ENCODE measurements around the gene STMN3. TPM values are rescaled to one million over a fixed set of nuclear protein-coding genes. Genes with fewer than 3 reads are reported as not detected.

STMN3 gene
- total and polyA plus RNA-seq, 4 donors = 0.42 to 2.9 (median 0.91) TPM

DNA sequence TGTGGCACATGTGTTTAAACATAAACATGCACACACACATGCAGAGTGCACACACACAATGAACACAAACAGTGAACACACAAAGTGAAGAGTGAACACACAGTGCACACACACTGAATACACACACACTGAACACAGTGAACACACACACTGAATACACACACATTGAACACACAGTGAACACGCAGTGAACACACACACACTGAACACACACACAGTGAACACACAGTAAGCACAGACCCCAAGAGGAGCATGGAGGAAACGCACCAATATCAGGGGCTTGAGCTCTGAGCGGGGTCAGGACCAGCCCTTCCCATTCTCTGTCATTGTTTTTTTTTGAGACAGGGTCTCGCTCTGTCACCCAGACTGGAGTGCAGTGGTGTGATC is 62.1 kb downstream of the STMN3 start:
- Histone ChIP-seq H3K27me3 (ENCODE audit: control insufficient read depth in 4 of 4, insufficient read depth in 4 of 4, low read length in 3 of 4) (no peaks in the 10 kb centered on the region), H3K36me3 (ENCODE audit: control insufficient read depth in 4 of 4, insufficient read depth in 3 of 4, low read depth in 1 of 4, low read length in 3 of 4) (peaks cover 3 to 51% (median 15%) of the 10 kb centered on the region in 4 donors), H3K9me3 (ENCODE audit: control insufficient read depth in 4 of 4, low read length in 3 of 4) (no peaks in the 10 kb centered on the region), H3K27ac (ENCODE audit: low read depth in 1 of 2, low read length in 2 of 2) (no peak overlapping the region), H3K4me3 (ENCODE audit: low read depth in 1 of 3, low read length in 3 of 3) (no peak overlapping the region), H3K9ac (ENCODE audit: low read depth in 1 of 2, low read length in 2 of 2) (no peak overlapping the region), H3K4me1 (ENCODE audit: control insufficient read depth in 4 of 4, insufficient read depth in 4 of 4, low read length in 3 of 4) (no peaks in the 10 kb centered on the region)
- no peak for TF ChIP-seq YY1 (IDR thresholded peaks at IDR 0.05)
- no peak for TF ChIP-seq MAX (IDR thresholded peaks at IDR 0.05)
- DNase-seq (ENCODE audit: low spot score) = no peak
- 99% methylated on average over 4 of the region's 4 CpGs for WGBS

DNA sequence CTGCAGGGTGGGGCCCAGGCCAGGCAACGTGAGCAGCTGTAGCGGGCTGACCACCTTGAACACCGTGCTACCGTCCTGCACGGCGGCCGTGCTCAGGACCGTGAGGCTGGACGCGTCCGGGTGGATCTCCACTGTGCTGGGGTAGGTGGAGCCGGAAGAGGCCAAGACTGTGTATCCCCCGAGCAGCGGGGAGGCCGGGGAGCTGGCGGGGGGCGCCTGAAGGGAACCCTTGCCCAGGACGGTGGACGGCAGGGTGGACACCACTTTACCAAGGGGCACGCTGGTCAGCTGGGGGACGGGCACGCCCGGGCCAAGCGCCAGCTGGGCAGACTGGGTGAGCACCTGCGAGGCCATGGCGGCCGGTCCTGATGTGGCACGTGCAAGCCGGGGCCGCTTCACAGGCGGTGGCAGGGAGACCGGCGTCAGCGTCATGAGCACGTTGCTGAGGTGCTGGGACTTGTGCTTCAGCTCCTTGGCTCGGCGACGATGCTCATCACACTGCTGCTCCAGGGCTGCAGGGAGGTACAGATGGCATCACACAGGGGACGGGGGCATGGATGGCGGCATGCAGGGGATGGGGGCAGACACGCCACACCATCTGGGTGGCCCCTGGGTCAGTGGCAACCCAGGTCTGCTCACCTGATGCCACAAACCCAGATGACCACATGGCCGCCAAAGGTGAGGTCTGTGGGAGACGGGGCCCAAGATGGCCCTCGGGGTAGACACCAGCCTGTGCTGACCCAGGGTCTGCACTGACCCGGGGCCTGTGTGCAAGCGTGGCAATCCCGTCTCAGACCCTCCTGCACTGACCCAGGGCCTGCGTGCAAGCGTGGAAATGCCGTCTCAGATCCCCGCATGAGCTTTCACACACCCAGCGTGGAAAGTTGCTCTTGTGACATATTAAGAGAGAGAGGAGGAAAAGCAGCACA is 62.7 kb downstream of the STMN3 start:
- DNase-seq (ENCODE audit: low spot score) = no peak
- H3K4me1 ChIP-seq (ENCODE audit: control insufficient read depth in 4 of 4, insufficient read depth in 4 of 4, low read length in 3 of 4) = no peaks in the 10 kb centered on the region
- no peak overlapping the region for H3K4me3 ChIP-seq (ENCODE audit: low read depth in 1 of 3, low read length in 3 of 3)
- WGBS = 96% methylated on average over 52 of the region's 52 CpGs
- H3K9me3 ChIP-seq (ENCODE audit: control insufficient read depth in 4 of 4, low read length in 3 of 4) = no peaks in the 10 kb centered on the region
- TF ChIP-seq, protein P1, sequence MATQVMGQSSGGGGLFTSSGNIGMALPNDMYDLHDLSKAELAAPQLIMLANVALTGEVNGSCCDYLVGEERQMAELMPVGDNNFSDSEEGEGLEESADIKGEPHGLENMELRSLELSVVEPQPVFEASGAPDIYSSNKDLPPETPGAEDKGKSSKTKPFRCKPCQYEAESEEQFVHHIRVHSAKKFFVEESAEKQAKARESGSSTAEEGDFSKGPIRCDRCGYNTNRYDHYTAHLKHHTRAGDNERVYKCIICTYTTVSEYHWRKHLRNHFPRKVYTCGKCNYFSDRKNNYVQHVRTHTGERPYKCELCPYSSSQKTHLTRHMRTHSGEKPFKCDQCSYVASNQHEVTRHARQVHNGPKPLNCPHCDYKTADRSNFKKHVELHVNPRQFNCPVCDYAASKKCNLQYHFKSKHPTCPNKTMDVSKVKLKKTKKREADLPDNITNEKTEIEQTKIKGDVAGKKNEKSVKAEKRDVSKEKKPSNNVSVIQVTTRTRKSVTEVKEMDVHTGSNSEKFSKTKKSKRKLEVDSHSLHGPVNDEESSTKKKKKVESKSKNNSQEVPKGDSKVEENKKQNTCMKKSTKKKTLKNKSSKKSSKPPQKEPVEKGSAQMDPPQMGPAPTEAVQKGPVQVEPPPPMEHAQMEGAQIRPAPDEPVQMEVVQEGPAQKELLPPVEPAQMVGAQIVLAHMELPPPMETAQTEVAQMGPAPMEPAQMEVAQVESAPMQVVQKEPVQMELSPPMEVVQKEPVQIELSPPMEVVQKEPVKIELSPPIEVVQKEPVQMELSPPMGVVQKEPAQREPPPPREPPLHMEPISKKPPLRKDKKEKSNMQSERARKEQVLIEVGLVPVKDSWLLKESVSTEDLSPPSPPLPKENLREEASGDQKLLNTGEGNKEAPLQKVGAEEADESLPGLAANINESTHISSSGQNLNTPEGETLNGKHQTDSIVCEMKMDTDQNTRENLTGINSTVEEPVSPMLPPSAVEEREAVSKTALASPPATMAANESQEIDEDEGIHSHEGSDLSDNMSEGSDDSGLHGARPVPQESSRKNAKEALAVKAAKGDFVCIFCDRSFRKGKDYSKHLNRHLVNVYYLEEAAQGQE (IDR thresholded peaks at IDR 0.05) = no peak
- no peak overlapping the region for H3K27ac ChIP-seq (ENCODE audit: low read depth in 1 of 2, low read length in 2 of 2)
- H3K36me3 ChIP-seq (ENCODE audit: control insufficient read depth in 4 of 4, insufficient read depth in 3 of 4, low read depth in 1 of 4, low read length in 3 of 4) = peaks cover 0 to 44% (median 15%) of the 10 kb centered on the region in 4 donors
- H3K27me3 ChIP-seq (ENCODE audit: control insufficient read depth in 4 of 4, insufficient read depth in 4 of 4, low read length in 3 of 4) = no peaks in the 10 kb centered on the region
- H3K9ac ChIP-seq (ENCODE audit: low read depth in 1 of 2, low read length in 2 of 2) = no peak overlapping the region

Small RNAs within 50 kb of the gene (small RNA-seq; reads per million reads assigned to genes)
- gene TNFRSF6B = not detected

Other genes with a start within 250 kb of the STMN3 start
- not detected for gene KCNQ2, start 180.8 kb downstream of the STMN3 start, total RNA-seq
- not detected for gene KCNQ2, start 180.8 kb downstream of the STMN3 start, polyA plus RNA-seq
- gene EEF1A2, start 154.3 kb downstream of the STMN3 start, total RNA-seq = under 1 TPM in 1 of 2 donors, not detected in 1; 0.05 TPM
- under 1 TPM in 1 of 2 donors, not detected in 1; 0.12 TPM for gene EEF1A2, start 154.3 kb downstream of the STMN3 start, polyA plus RNA-seq
- 10 to 100 TPM; 25.1 to 25.5 TPM for gene PPDPF, start 132.7 kb downstream of the STMN3 start, total RNA-seq
- gene PPDPF, start 132.7 kb downstream of the STMN3 start, polyA plus RNA-seq = 100 to 1,000 TPM in 1 of 2 donors, 1 to 10 TPM in 1; 8.3 to 196 TPM
- gene PTK6, start 116.0 kb downstream of the STMN3 start, total RNA-seq = 1 to 10 TPM in 1 of 2 donors, under 1 TPM in 1; 0.05 to 1.2 TPM
- gene PTK6, start 116.0 kb downstream of the STMN3 start, polyA plus RNA-seq = under 1 TPM; 0.11 to 0.36 TPM
- not detected for gene SRMS, start 105.7 kb downstream of the STMN3 start, total RNA-seq
- gene SRMS, start 105.7 kb downstream of the STMN3 start, polyA plus RNA-seq = not detected
- under 1 TPM in 1 of 2 donors, not detected in 1; under 0.01 TPM for gene FNDC11, start 99.3 kb downstream of the STMN3 start, total RNA-seq
- under 1 TPM in 1 of 2 donors, not detected in 1; 0.01 TPM for gene FNDC11, start 99.3 kb downstream of the STMN3 start, polyA plus RNA-seq
- gene HELZ2, start 79.2 kb downstream of the STMN3 start, total RNA-seq = 10 to 100 TPM; 21.3 to 26.6 TPM
- 1 to 10 TPM; 3.7 to 9.6 TPM for gene HELZ2, start 79.2 kb downstream of the STMN3 start, polyA plus RNA-seq
- 1 to 10 TPM; 6.6 to 8.6 TPM for gene GMEB2, start 26.3 kb downstream of the STMN3 start, total RNA-seq
- 1 to 10 TPM; 1.3 to 4.0 TPM for gene GMEB2, start 26.3 kb downstream of the STMN3 start, polyA plus RNA-seq
- 10 to 100 TPM; 10.4 to 16.9 TPM for gene RTEL1, start 4.9 kb upstream of the STMN3 start, total RNA-seq
- 1 to 10 TPM; 3.7 to 4.3 TPM for gene RTEL1, start 4.9 kb upstream of the STMN3 start, polyA plus RNA-seq
- under 1 TPM in 1 of 2 donors, not detected in 1; 0.09 TPM for gene TNFRSF6B, start 43.2 kb upstream of the STMN3 start, total RNA-seq
- under 1 TPM in 1 of 2 donors, not detected in 1; 0.73 TPM for gene TNFRSF6B, start 43.2 kb upstream of the STMN3 start, polyA plus RNA-seq
- gene ARFRP1, start 54.6 kb upstream of the STMN3 start, total RNA-seq = 10 to 100 TPM; 14.2 to 21.0 TPM
- gene ARFRP1, start 54.6 kb upstream of the STMN3 start, polyA plus RNA-seq = 10 to 100 TPM; 20.0 to 26.9 TPM
- gene ZGPAT, start 54.6 kb upstream of the STMN3 start, total RNA-seq = 10 to 100 TPM; 10.3 to 14.7 TPM
- gene ZGPAT, start 54.6 kb upstream of the STMN3 start, polyA plus RNA-seq = 10 to 100 TPM; 26.2 to 90.5 TPM
- gene LIME1, start 83.2 kb upstream of the STMN3 start, total RNA-seq = 10 to 100 TPM; 21.2 to 50.4 TPM
- 10 to 100 TPM; 52.8 to 69.0 TPM for gene LIME1, start 83.2 kb upstream of the STMN3 start, polyA plus RNA-seq
- gene SLC2A4RG, start 86.4 kb upstream of the STMN3 start, total RNA-seq = 10 to 100 TPM; 22.2 to 27.9 TPM
- gene SLC2A4RG, start 86.4 kb upstream of the STMN3 start, polyA plus RNA-seq = 10 to 100 TPM; 31.0 to 39.7 TPM
- gene ZBTB46, start 177.8 kb upstream of the STMN3 start, total RNA-seq = 10 to 100 TPM in 1 of 2 donors, 1 to 10 TPM in 1; 8.2 to 12.1 TPM
- gene ZBTB46, start 177.8 kb upstream of the STMN3 start, polyA plus RNA-seq = 1 to 10 TPM in 1 of 2 donors, under 1 TPM in 1; 0.79 to 1.2 TPM
- not detected for gene ABHD16B, start 208.1 kb upstream of the STMN3 start, total RNA-seq
- gene ABHD16B, start 208.1 kb upstream of the STMN3 start, polyA plus RNA-seq = under 1 TPM in 1 of 2 donors, not detected in 1; 0.10 TPM
- gene TPD52L2, start 211.8 kb upstream of the STMN3 start, total RNA-seq = 10 to 100 TPM; 25.3 to 31.2 TPM
- 10 to 100 TPM; 12.3 to 33.0 TPM for gene TPD52L2, start 211.8 kb upstream of the STMN3 start, polyA plus RNA-seq
- gene DNAJC5, start 241.7 kb upstream of the STMN3 start, total RNA-seq = 10 to 100 TPM; 22.4 to 28.6 TPM
- 10 to 100 TPM in 1 of 2 donors, 1 to 10 TPM in 1; 8.2 to 15.0 TPM for gene DNAJC5, start 241.7 kb upstream of the STMN3 start, polyA plus RNA-seq